B cell (primary cell): ENCODE measurements around the gene CFAP54.

Source experiments
- CTCF ChIP-seq: fragments of 200-600 bp; IDR thresholded peaks from one replicate; pipeline ENCODE4 v1.8.0; 2022; ENCODE audit warnings: antibody characterized with exemption, mild to moderate bottlenecking
- EZH2 ChIP-seq: IDR thresholded peaks from 2 replicates; pipeline ENCODE4 v1.6.1; 2012; ENCODE audit warnings: borderline replicate concordance, low read depth, mild to moderate bottlenecking, moderate library complexity, low read length; ENCODE audit not compliant: insufficient read depth, poor library complexity, severe bottlenecking

GRCh38 chr12:96447256-96447655 is 42.1 kb upstream of the CFAP54 start:
- TF ChIP-seq CTCF (no peak), EZH2 (no peak)
